HG02588 (cell line): Measurements from ENCODE around the gene USP6NL.
"Not testable (repeated sequence)": the region's sequence is repeated elsewhere in the genome, so short reads cannot be mapped to it uniquely, and the experiment has no call there.

Experiments
- ATAC-seq: cut with Tn5 transposase; IDR thresholded peaks from one replicate; pipeline ENCODE4 v1.9.1; 2021; ENCODE audit warnings: mild to moderate bottlenecking, moderate library complexity; ENCODE audit not compliant: unreplicated experiment

The USP6NL gene

GRCh38 chr10:11611248-11612020 is at the start of gene USP6NL:
Gene USP6NL, minus strand, starts transcription at chr10:11611650. Its CDS starts 14,016 bp downstream, at chr10:11597634.
- peak; percentile 66 for ATAC-seq

DNA sequence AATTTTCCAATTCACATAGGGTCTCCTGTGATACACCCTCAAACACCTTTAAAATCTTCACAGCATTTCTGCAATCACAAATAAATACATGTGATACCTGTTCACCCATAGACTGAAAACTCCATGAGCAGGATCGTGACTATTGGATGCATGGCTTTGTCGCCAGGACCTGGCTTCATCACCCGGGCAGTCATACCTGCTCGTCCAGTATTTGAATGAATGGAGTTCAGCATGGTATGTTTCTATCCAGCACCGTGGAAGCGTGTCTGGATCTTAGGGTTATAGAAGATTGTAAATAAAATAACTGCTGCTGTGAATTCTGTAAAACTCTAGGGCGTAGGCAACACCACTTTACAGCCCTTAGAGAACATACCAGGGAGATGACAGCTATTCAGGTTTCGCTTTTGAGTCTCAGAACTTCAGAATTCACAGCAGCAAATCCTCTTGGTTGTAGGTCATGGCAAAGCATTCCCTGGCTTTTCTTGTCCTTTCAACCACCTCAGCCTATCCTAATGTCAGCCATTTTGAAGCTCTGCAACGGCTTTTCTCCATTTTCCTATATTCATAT is 47.4 kb upstream of the USP6NL start:
- no peak for ATAC-seq

DNA sequence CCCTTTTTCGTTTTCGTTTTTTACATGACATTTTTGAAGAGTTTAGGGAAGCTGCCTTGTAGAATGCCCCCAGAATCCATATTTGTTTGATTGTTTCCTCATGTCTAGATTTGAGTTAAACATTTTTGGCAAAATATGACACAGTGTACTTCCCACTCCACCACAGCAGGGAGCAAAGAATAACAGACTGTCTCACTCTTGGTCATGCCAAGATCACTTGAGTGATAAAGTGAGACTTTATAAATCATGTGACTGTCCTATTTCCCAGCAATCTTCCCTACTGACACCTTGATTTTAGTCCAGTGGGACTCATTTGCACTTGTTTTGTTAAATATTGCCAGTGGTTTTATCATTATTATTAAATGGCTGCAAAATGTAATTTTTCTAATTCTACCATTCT is 44.4 kb upstream of the USP6NL start:
- ATAC-seq, result no peak

DNA sequence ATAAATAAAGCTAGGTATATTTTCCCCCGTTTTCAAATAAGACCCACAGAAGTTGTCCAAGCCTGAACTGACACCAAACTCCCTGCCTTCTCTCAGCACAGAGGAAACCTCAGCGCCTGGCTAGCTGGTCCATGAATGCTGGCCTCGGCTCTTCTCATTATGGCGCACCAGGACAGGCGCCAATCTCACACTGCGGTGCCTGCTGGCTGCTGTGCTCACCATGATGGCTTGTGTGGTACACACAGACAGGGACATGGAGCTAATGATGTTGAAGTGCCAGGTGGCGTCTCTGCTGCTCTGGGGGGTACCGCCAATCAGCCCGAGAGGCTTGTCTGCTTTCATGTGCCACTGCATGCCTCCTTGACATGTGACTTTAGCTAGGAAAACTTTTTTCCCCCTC is 43.2 kb upstream of the USP6NL start:
- no peak for ATAC-seq

- no peak for ATAC-seq
These were observed 42.5 kb upstream of the USP6NL start for GRCh38 chr10:11653758-11654471.

DNA sequence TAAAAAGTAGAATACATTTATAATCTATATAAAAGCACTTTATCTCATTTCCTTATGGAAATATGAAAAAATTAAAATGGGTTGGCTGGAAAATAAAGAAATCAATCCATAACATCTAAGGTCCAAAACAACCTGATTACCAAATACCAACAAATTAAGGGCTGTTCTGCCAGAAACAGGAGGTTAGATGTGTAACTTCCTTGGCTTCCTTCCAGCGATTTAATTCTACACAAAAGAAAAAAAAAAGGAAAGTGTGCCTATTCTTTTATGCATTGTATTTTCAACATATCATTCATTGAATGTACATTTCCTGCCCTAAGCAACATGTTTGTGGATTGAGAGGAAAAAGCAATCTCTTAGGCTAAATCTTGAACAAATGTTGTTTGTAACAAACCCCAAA is 36.2 kb upstream of the USP6NL start:
- ATAC-seq, result no peak

DNA sequence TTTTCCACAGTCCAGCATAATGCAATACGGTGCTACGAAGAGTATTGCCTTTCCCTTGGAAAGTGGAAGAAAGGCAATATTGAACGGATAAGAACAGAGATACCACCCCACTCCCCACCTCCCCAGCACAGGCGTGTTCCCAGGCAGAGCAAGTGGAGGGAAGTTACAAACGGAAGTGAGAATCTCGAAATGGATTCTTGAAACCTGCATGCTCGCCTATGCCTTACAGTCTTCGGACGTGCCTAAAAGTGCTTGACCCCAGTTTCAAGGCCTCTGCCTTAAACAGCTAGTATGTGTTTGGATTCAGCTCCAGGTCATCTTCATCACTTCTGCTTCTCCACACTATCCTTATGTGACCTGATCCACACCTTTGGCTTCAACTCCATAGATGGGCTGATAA is 35.0 kb upstream of the USP6NL start:
- no peak for ATAC-seq

- no peak for ATAC-seq
These were observed 31.6 kb upstream of the USP6NL start for GRCh38 chr10:11643039-11643438.

DNA sequence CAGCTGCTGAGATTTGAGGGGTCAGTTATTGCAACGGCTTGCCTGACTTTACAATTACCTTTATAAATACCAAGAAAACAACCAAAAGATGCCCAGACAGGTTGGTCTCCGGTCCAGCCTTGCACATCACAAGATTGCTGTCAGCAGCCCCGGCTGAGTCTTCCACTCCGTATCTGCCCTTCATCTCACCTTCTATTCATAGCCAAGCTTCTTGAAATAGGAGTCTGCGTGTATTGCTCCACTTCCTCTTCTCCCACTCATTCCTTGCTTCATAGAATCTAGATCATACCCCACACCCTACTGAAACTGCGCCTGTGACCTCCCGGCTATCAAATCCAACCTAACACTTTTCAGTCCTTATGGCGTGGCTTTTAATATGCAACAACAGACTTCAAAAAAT is 31.1 kb upstream of the USP6NL start:
- no peak for ATAC-seq

DNA sequence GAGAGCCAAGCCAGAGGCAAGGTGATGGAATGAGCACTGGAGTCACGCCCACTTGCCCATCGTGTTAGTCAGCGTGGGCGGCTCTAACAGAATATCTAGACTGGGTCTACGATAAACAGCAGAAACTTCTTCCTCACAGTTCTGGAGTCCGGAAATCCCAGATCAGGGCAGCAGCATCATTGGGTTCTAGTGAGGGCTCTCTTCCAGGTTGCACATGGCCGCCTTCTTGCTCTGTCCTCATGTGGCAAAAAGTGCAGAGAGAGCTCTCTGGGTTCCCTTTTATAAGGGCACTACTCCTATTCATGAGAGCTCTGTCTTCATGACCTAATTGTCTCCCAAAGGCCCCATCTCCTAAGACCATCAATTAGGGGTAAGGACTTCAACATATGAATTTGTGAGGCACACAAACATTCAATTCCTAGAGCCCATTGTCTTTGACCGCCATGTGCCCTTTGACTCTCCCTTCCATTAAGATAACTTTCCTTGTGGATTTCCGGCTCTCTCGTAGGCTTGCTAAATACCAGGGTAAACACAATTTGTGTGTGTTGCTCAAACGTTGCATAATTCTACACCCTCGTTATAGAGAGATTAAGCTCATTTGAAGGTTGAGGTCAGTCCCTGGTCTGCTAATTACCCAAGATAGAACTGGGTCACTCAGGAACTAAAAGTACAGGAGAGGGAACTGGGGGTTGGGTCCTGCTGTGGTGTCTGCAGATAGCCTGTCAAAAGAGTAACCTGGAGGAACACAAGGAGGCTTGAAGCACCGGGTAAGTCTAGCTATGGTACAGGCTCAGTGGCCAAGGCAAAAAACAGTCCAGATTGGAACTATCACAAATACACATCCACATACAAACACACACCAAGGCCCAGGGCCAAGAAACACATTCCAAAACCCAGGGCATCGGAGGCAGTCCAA is 28.7 kb upstream of the USP6NL start:
- ATAC-seq, result no peak

- ATAC-seq, result no peak
These were observed 27.9 kb upstream of the USP6NL start for GRCh38 chr10:11639362-11639761.

- ATAC-seq, result peak; percentile 99
These were observed 26.7 kb upstream of the USP6NL start for GRCh38 chr10:11638055-11638698.

- no peak for ATAC-seq
These were observed 25.4 kb upstream of the USP6NL start for GRCh38 chr10:11636697-11637303.

DNA sequence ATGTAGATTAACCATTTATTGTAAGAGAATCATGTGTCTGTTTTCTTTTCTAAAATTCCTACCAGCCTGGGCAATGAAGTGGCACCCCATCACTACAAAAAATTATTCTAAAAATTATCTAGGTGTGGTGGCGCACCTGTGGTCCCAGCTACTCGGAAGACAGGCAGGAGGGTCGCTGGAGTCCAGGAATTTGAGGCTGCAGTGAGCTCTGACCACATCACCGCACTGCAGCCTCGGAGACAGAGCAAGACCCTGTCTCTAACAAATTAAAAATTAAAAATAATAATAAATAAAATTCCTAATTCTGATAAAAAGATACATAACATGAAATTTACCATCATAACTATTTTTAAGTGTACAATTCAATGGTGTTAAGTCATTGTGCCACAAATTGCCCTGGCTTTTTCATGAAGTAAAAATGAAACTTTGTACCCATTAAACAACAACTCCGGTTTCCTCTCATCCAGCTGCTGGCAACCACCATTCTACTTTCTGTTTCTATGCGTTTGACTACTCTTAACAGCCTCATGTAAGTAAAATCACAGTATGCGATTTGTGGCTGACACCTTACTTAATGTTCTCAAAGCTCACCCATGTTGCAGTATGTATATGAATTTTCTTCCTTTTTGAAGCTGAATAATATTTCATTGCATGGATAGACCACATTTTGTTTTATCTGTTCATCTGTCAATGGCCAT is 20.6 kb upstream of the USP6NL start:
- ATAC-seq, result peak; percentile 97

GRCh38 chr10:11631291-11631690 is 19.8 kb upstream of the USP6NL start:
- no peak for ATAC-seq

DNA sequence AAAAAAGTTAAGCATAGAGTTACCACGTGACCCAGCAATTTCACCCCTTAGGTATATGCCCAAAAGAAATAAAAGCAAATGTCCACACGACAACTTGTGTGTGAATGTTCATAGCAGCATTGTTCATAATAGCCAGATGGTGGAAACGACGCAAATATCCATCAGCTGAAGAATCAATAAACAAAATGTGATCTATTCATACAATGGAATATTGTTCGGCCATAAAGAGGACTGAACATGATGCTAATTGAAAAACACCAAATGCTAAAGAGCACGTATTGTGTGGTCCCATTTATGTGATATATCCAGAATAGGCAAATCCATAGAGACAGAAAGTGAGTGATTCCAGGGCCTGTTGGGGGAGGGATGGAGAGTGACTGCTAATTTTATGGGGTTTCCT is 18.3 kb upstream of the USP6NL start:
- no peak for ATAC-seq

- ATAC-seq, result not testable (repeated sequence)
These were observed 16.5 kb upstream of the USP6NL start for GRCh38 chr10:11627941-11628340.

- ATAC-seq, result no peak
These were observed 14.6 kb upstream of the USP6NL start for GRCh38 chr10:11626071-11626470.

GRCh38 chr10:11625019-11625735 is 13.7 kb upstream of the USP6NL start:
- ATAC-seq, result peak; percentile 76
